ENCODE data around the gene ALDH4A1.
A peak's percentile ranks its signal among the peaks of the same experiment; 100 is the strongest.

The ALDH4A1 gene

DNA sequence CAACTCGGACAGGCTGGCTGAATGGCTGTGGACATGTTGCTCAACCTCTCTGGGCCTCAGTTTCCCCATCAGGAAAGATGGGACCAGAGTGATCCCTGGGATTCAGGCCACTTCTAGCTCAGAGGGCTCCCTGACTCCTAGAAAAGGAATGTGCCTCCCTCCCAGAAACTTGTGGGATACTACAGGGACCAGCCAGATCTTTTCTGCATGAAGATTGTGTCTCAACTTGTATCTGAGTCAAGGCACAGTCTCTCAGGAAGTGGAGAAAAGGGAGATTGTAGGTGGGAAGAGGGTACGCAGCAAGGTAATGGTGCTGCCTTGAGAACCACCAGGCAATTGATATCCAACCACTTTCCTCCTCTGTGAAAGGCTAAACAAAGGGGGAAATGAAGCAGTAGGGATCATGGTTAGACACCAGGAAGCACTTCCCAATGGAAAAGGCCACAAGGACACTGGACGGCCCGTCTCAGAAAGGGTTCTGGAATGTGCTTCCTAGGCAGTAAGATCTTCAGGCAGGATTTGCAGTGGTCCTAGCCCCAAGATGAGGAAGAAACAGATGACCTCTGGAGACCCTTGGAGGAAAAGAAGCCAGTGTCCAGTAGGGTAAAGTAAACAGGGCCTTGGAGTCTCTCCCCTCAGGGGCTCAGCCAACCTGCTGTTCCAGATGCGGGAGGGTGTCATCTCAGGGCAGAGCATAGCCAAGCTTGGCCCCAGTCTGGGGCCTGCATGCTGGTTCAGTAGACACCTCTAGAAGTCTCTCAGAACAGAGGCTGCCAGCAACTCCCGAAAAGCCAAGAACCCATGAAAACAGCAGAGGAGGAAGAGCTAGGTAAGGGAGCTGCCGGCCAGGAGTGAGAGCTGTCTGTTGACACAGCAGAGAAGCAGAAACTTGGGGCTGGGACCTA lies 37.3 kb upstream of the ALDH4A1 start:
- DNase-seq, result no peak

DNA sequence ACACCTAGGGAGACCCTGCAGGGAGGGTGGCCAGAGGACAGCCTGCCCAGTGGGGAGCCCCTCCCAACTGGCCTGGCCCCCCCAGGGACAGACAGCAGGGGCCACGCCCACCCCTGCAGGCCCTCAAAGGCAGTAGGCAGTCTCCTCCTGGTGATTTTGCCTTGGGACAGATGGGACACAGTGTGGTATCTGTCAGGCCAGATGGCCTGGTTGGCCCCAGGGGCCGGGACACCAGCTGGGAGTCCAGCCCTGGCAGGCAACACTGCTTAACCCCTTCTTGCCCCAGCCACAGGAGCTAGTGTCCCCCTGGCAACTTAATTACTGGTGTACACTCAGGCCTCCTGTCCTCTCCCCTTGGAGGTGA lies 36.3 kb upstream of the ALDH4A1 start:
- DNase-seq, result no peak

GRCh38 chr1:18938008-18938706 lies 35.8 kb upstream of the ALDH4A1 start:
- no peak for DNase-seq

DNA sequence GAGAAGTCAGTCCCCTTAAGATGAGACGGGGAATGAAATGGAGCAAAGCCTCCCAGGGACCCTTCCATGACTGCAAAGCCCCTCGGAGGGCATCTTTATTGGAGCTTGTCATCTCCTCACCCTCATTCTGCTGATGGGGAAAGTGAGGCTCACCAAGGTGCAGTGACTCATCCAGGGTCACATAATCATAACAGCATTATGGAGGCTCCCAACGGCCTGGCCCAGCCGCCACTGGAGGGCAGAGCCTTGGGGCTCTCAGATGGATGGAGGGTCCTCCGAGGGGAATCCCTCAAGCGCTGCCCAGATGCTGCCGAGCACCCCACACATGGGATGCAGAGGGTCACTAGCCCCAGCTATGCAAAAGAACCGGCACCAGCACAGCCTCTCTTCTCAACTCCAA lies 35.2 kb upstream of the ALDH4A1 start:
- DNase-seq, result no peak

- no peak for DNase-seq
Observed at GRCh38 chr1:18936814-18937481, 34.6 kb upstream of the ALDH4A1 start.

GRCh38 chr1:18936471-18936813 lies 34.1 kb upstream of the ALDH4A1 start:
- no peak for DNase-seq

GRCh38 chr1:18934205-18935000 lies 32.0 kb upstream of the ALDH4A1 start:
- DNase-seq, result no peak

DNA sequence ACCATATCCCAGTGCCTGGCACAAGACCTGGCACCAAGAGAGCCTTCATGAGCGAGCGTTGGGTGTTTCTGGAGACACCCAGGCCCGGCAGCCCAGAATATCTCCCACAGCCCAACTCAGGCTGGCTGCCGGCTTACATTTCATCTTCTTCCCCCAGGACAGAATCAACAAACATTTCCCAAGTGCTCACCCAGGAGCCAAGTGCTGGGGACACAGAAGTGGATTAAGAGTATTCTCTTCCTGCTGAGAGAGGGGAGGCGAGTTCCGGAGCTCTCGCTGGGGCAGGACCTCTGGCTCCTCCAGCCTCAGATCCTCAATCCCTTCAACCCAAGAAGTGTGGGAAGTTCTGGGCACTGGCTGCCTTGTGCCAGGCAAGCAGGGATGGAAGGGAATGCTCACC lies 30.5 kb upstream of the ALDH4A1 start:
- DNase-seq, result no peak

GRCh38 chr1:18932387-18932786 lies 30.0 kb upstream of the ALDH4A1 start:
- DNase-seq, result no peak

GRCh38 chr1:18931730-18932129 lies 29.4 kb upstream of the ALDH4A1 start:
- DNase-seq, result no peak

GRCh38 chr1:18929686-18930085 lies 27.3 kb upstream of the ALDH4A1 start:
- DNase-seq, result no peak

DNA sequence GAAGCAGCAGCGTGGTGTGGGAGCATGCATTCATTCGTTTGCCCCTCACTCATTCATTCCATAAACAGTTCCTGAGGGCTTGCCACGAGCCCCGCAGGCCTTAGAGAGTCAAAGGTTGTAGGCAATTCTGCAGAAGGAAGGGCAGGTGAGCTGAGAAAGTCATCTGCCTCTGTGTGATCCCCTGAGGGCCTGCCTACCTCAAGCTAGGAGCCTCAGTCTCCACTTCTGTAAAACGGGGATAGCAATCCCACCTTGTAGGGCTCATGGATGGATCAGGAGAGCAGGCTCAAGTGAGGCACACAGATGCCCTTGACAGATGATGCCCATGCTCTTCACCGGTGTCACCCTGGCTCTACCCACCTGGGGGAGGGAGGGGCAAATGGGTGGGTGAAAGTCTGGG lies 26.6 kb upstream of the ALDH4A1 start:
- no peak for DNase-seq

- DNase-seq, result no peak
Observed at GRCh38 chr1:18928406-18928805, 26.1 kb upstream of the ALDH4A1 start.

DNA sequence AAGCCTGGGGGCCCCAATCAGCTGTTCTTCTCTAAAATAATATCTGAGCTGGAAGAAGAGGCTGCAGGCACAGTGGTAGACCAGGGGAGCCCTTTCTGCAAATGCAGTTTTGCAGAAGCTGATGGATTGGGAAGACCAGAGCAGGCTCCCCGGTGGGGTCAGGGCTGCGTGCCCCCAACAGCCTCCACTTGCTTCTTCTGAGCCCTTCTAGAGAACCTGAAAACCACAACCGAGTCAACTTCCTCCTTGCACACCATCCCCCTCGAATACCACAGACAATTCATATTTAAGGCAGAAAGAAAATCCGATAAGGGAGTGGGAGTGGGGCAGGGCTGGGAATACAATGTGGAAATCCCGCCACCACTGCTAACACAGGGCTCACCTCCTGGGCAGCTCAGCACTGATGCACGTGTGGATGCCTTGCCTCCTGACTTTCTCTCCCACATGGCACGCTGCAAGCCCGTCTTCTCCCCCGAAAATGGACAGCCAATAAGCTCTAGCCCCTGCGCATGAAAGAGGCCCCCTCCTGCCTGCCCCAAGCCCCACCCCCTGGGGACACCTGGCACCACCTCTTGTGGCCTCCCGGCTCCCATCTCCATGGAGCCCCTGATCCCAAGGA lies 25.4 kb upstream of the ALDH4A1 start:
- no peak for DNase-seq

- no peak for DNase-seq
Observed at GRCh38 chr1:18927082-18927653, 24.8 kb upstream of the ALDH4A1 start.

- peak; percentile 96 for DNase-seq
Observed at GRCh38 chr1:18926315-18927081, 24.1 kb upstream of the ALDH4A1 start.

DNA sequence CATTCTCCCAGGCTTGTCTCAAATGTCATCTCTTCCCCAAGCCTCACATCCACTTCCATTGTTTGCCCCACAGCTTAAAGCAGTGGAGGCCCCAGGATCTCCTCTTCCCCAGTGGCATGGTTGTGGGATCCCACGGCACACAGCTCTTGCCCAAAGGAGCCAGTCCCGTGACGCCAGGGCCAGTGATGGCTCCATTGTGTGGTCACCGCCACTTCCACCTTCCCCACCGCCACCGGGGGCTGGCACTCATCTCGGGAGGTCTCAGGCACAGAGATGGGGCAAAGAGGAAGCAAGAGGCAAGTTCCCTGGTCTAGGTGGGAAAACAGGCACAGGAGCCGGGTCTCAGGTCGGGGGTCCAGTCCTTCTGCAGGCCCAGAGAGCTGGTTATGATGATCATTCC lies 22.9 kb upstream of the ALDH4A1 start:
- no peak for DNase-seq

DNA sequence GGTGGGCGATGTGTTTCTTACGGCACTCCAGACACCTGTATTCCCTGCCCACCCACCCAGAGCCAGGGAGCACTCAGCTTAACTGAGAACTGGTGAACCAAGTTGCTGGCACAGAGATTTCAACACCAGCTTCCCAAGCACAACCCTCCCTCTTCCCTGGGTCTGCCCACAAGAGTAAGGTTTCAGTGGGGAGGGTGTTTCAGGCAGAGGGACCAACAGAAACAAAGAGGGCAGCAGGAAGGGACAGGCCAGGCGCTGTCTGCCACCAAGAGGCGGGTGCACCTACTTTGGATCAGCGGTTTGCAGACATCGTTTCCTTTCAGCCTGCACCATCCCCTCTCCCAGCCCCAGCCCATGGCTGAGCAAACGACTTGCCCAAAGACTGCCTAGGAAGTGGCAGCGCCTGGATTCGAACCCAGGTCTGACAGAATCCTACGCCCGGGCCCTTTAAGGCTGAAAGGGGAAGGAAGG lies 21.9 kb upstream of the ALDH4A1 start:
- no peak for DNase-seq

- DNase-seq, result no peak
Observed at GRCh38 chr1:18923756-18924211, 21.4 kb upstream of the ALDH4A1 start.

GRCh38 chr1:18922848-18923755 lies 20.7 kb upstream of the ALDH4A1 start:
- no peak for DNase-seq

Measured in HCEC 1CT (cell line).